HepG2 (cell line): ENCODE measurements around the gene IRGM. TPM values are rescaled to one million over a fixed set of nuclear protein-coding genes. Genes with fewer than 3 reads are reported as not detected.
A peak's percentile ranks its signal among the peaks of the same experiment; 100 is the strongest.

Experiments
- ARID5B ChIP-seq: IDR thresholded peaks from 2 replicates; pipeline ENCODE4 v1.4.0; 2020; ENCODE audit warnings: mild to moderate bottlenecking, missing genetic modification reagents
- DMAP1 ChIP-seq: IDR thresholded peaks from 2 replicates; pipeline ENCODE4 v1.6.1; 2016
- ETV5 ChIP-seq: IDR thresholded peaks from 2 replicates; pipeline ENCODE4 v1.6.1; 2018; ENCODE audit warnings: missing biosample characterization, missing genetic modification reagents, inconsistent platforms, borderline replicate concordance
- HNRNPK ChIP-seq: fragments of 200-400 bp; formaldehyde crosslinking; IDR thresholded peaks from 2 replicates; pipeline ENCODE4 v1.6.1; 2018; ENCODE audit warnings: low read length, low read depth, moderate library complexity, mild to moderate bottlenecking; ENCODE audit not compliant: poor library complexity, severe bottlenecking
- KLF16 ChIP-seq, 2 experiments: sonication (generic) in 1 of 2; formaldehyde crosslinking in 1 of 2; IDR thresholded peaks; 2 replicates each; pipeline versions ENCODE4 v1.6.1 to v1.8.0; 2016 to 2023; ENCODE audit warnings: missing genetic modification reagents in 2 of 2, missing compliant biosample characterization in 1 of 2
- MTA3 ChIP-seq: sonication (generic); formaldehyde crosslinking; IDR thresholded peaks from 2 replicates; pipeline ENCODE4 v1.4.0; 2020; ENCODE audit warnings: missing genetic modification reagents
- NBN ChIP-seq: fragments of 450-650 bp; conservative IDR thresholded peaks from 2 replicates; pipeline ENCODE4 v1.6.1; 2017
- NFRKB ChIP-seq: fragments of 450-650 bp; IDR thresholded peaks from 2 replicates; pipeline ENCODE4 v1.6.1; 2017
- RAD51 ChIP-seq: fragments of 450-650 bp; IDR thresholded peaks from 2 replicates; pipeline ENCODE4 v1.6.1; 2016; ENCODE audit warnings: borderline replicate concordance
- RARA ChIP-seq: IDR thresholded peaks from 2 replicates; pipeline ENCODE4 v1.6.1; 2016; ENCODE audit warnings: missing genetic modification reagents, missing compliant biosample characterization
- SATB2 ChIP-seq: sonication (generic); formaldehyde crosslinking; IDR thresholded peaks from 2 replicates; pipeline ENCODE4 v1.5.0; 2020; ENCODE audit warnings: missing genetic modification reagents
- SOX13 ChIP-seq, 3 experiments: fragments of 450-650 bp in 1 of 3; sonication (generic) in 1 of 3; formaldehyde crosslinking in 1 of 3; IDR thresholded peaks in 2 of 3; conservative IDR thresholded peaks in 1 of 3; 2 replicates each; pipeline versions ENCODE4 v1.5.0 to v1.6.1; 2016 to 2020; ENCODE audit warnings: antibody characterized with exemption in 1 of 3, mild to moderate bottlenecking in 1 of 3, missing compliant biosample characterization in 1 of 3, missing genetic modification reagents in 1 of 3, moderate library complexity in 1 of 3
- SRSF4 ChIP-seq: fragments of 200-400 bp; formaldehyde crosslinking; IDR thresholded peaks from one replicate; pipeline ENCODE4 v1.6.1; 2018; ENCODE audit warnings: mild to moderate bottlenecking, low read depth, low read length, moderate library complexity; ENCODE audit not compliant: poor library complexity, severe bottlenecking
- TMF1 ChIP-seq: sonication (generic); formaldehyde crosslinking; IDR thresholded peaks from 2 replicates; pipeline ENCODE4 v1.8.1; 2022; ENCODE audit warnings: low read depth, missing genetic modification reagents
- ZBTB26 ChIP-seq: IDR thresholded peaks from 2 replicates; pipeline ENCODE4 v1.6.1; 2016; ENCODE audit warnings: missing compliant biosample characterization, missing genetic modification reagents, borderline replicate concordance
- ZKSCAN8 ChIP-seq: IDR thresholded peaks from 2 replicates; pipeline ENCODE4 v1.6.1; 2016; ENCODE audit warnings: borderline replicate concordance, missing genetic modification reagents, missing compliant biosample characterization
- ZNF12 ChIP-seq: sonication (generic); formaldehyde crosslinking; IDR thresholded peaks from 2 replicates; pipeline ENCODE4 v1.5.0; 2020; ENCODE audit warnings: missing genetic modification reagents
- ZNF256 ChIP-seq: sonication (generic); formaldehyde crosslinking; conservative IDR thresholded peaks from 2 replicates; pipeline ENCODE4 v1.4.0; 2020; ENCODE audit warnings: missing genetic modification reagents
- polyA plus RNA-seq, 8 experiments: library from polyadenylated mRNA; depleted of rRNA in 3 of 8; stranded (reverse) in 7 of 8; unstranded in 1 of 8; fragments of >200 nt; fragmentation: Illumina TruSeq in 4 of 8; extraction: Trizol in 4 of 8; gene quantifications; 2 replicates each; pipeline versions ENCODE4 v1.2.1 to v1.2.3, GENCODE V29; 2011 to 2016; ENCODE audit warnings: low read depth in 4 of 8, missing spikeins in 1 of 8, mixed read lengths in 1 of 8; ENCODE audit not compliant: insufficient read depth in 1 of 8
- total RNA-seq, 5 experiments: library from RNA; depleted of rRNA; stranded (reverse); fragments of >200 nt; fragmentation: Illumina TruSeq; extraction: Trizol; gene quantifications; 2 replicates each; pipeline ENCODE4 v1.2.3, GENCODE V29; 2016; ENCODE audit warnings: low read depth in 1 of 5
- TF ChIP-seq, protein P1 (sequence below): fragments of 450-650 bp; IDR thresholded peaks from 2 replicates; pipeline ENCODE4 v1.6.1; 2017; ENCODE audit warnings: mild to moderate bottlenecking
- TF ChIP-seq, protein P2 (sequence below): sonication (generic); formaldehyde crosslinking; IDR thresholded peaks from 2 replicates; pipeline ENCODE4 v1.8.1; 2023; ENCODE audit warnings: missing genetic modification reagents, mild to moderate bottlenecking, borderline replicate concordance
- TF ChIP-seq, protein P3 (sequence below): sonication (generic); formaldehyde crosslinking; IDR thresholded peaks from 2 replicates; pipeline ENCODE4 v1.5.1; 2020; ENCODE audit warnings: mild to moderate bottlenecking, missing genetic modification reagents, moderate library complexity

IRGM gene
- total and polyA plus RNA-seq, 2 of the 13 experiments (the other 11 are each of a cell fraction or from before 2014, with no cell fraction given), result not detected

- TF ChIP-seq, protein P1, sequence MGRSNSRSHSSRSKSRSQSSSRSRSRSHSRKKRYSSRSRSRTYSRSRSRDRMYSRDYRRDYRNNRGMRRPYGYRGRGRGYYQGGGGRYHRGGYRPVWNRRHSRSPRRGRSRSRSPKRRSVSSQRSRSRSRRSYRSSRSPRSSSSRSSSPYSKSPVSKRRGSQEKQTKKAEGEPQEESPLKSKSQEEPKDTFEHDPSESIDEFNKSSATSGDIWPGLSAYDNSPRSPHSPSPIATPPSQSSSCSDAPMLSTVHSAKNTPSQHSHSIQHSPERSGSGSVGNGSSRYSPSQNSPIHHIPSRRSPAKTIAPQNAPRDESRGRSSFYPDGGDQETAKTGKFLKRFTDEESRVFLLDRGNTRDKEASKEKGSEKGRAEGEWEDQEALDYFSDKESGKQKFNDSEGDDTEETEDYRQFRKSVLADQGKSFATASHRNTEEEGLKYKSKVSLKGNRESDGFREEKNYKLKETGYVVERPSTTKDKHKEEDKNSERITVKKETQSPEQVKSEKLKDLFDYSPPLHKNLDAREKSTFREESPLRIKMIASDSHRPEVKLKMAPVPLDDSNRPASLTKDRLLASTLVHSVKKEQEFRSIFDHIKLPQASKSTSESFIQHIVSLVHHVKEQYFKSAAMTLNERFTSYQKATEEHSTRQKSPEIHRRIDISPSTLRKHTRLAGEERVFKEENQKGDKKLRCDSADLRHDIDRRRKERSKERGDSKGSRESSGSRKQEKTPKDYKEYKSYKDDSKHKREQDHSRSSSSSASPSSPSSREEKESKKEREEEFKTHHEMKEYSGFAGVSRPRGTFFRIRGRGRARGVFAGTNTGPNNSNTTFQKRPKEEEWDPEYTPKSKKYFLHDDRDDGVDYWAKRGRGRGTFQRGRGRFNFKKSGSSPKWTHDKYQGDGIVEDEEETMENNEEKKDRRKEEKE, result no peak
- TF ChIP-seq ZNF256 (CRISPR knock-in tag), result no peak
- TF ChIP-seq TMF1 (CRISPR knock-in tag), result no peak
- no peak for TF ChIP-seq ETV5
- TF ChIP-seq SRSF4, result no peak
- no peak for TF ChIP-seq MTA3 (CRISPR knock-in tag)
- no peak for TF ChIP-seq ZBTB26
- no peak for TF ChIP-seq RARA (CRISPR knock-in tag)
- TF ChIP-seq HNRNPK, result no peak
- TF ChIP-seq, protein P2, sequence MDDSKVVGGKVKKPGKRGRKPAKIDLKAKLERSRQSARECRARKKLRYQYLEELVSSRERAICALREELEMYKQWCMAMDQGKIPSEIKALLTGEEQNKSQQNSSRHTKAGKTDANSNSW (CRISPR knock-in tag), result no peak
- no peak for TF ChIP-seq SATB2 (CRISPR knock-in tag)
- no peak for TF ChIP-seq DMAP1
- 0 out of 2 replicates have a peak, but pooled peaks have one; percentile 22 for TF ChIP-seq ZNF12 (CRISPR knock-in tag)
- no peak for TF ChIP-seq RAD51
- no peak for TF ChIP-seq NBN
- TF ChIP-seq ZKSCAN8 (CRISPR knock-in tag), result no peak
- no peak for TF ChIP-seq KLF16 (CRISPR knock-in tag; IDR thresholded peaks at IDR 0.05)
- TF ChIP-seq, protein P3, sequence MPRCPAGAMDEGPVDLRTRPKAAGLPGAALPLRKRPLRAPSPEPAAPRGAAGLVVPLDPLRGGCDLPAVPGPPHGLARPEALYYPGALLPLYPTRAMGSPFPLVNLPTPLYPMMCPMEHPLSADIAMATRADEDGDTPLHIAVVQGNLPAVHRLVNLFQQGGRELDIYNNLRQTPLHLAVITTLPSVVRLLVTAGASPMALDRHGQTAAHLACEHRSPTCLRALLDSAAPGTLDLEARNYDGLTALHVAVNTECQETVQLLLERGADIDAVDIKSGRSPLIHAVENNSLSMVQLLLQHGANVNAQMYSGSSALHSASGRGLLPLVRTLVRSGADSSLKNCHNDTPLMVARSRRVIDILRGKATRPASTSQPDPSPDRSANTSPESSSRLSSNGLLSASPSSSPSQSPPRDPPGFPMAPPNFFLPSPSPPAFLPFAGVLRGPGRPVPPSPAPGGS, result no peak
- TF ChIP-seq SOX13 (IDR thresholded peaks at IDR 0.05), result no peak
- no peak; a peak in 1 of 4 replicates for TF ChIP-seq SOX13 (CRISPR knock-in tag; conservative IDR thresholded peaks at IDR 0.05 in 1 of 2, IDR thresholded peaks at IDR 0.05 in 1 of 2)
- TF ChIP-seq NFRKB, result no peak
- peak; percentile 48 for TF ChIP-seq ARID5B (CRISPR knock-in tag)
Observed at GRCh38 chr5:150846654-150847333, 473 bp downstream of the IRGM start (continued).
